Vagina (tissue), 2 donors: ENCODE measurements around the gene ANO8.

Source experiments
- POLR2A ChIP-seq, 2 donors: fragments of 450-650 bp; IDR thresholded peaks; one replicate each; pipeline ENCODE4 v1.6.1; 2017; ENCODE audit warnings: antibody characterized with exemption in 2 of 2, mild to moderate bottlenecking in 2 of 2, moderate library complexity in 2 of 2
- TF ChIP-seq, protein P1 (sequence below), 3 experiments: fragments of 450-650 bp in 2 of 3; fragments of 200-600 bp in 1 of 3; sonication (generic) in 1 of 3; IDR thresholded peaks; one replicate each; pipeline ENCODE4 v1.5.1; 2017 to 2019; ENCODE audit warnings: antibody characterized with exemption in 3 of 3, mild to moderate bottlenecking in 2 of 3, moderate library complexity in 2 of 3

DNA sequence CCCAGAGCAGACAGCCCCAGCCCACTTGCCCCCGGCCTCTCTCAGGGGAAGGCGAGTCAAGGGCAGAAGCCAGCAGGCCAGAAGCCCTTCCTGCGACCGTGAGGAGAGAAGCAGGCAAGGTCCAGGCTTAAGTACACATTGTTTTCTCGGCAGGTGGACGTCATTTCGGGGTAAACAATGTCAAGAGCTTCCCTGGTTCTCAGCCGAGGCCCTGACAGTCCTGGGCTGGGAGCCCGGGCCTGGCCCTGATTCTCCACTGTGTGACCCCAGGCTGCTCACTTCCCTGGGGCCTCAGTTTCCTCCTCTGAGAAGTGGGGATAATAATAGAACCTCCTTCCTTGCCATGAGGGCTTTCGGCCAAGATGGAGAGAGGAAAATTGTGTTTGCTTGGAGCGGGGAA lies 23.1 kb upstream of the ANO8 start:
- no peak for TF ChIP-seq POLR2A (IDR thresholded peaks at IDR 0.05)
- TF ChIP-seq, protein P1, sequence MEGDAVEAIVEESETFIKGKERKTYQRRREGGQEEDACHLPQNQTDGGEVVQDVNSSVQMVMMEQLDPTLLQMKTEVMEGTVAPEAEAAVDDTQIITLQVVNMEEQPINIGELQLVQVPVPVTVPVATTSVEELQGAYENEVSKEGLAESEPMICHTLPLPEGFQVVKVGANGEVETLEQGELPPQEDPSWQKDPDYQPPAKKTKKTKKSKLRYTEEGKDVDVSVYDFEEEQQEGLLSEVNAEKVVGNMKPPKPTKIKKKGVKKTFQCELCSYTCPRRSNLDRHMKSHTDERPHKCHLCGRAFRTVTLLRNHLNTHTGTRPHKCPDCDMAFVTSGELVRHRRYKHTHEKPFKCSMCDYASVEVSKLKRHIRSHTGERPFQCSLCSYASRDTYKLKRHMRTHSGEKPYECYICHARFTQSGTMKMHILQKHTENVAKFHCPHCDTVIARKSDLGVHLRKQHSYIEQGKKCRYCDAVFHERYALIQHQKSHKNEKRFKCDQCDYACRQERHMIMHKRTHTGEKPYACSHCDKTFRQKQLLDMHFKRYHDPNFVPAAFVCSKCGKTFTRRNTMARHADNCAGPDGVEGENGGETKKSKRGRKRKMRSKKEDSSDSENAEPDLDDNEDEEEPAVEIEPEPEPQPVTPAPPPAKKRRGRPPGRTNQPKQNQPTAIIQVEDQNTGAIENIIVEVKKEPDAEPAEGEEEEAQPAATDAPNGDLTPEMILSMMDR (IDR thresholded peaks at IDR 0.05): no peak
